GM18870 (cell line): ENCODE measurements around the gene ARHGEF28.

ENCODE experiments used
- ATAC-seq: cut with Tn5 transposase; IDR thresholded peaks from one replicate; pipeline ENCODE4 v1.9.1; 2021; ENCODE audit warnings: moderate library complexity; ENCODE audit not compliant: unreplicated experiment

Gene ARHGEF28

GRCh38 chr5:73770172-73771025 is 144.4 kb downstream of the ARHGEF28 start:
- no peak for ATAC-seq

GRCh38 chr5:73774924-73775323 is 148.9 kb downstream of the ARHGEF28 start:
- no peak for ATAC-seq

DNA sequence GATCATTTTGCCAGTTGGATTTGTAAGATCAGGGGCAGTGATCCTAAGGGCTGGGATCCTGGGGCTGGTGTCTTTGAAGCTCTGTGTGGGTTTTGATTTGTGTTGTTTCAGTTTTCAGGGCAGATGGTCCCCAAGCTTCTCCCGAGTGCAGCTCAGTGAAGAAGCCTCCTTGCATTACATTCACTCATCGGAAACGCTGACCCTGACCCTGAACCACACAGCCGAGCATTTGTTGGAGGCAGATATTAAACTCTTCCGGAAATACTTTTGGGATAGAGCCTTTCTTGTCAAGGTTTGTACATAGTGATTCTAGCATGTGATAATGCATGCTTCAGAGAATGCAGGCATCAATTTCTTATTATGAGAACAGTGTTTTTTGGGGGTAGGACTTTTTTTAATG is 150.4 kb downstream of the ARHGEF28 start:
- ATAC-seq, result no peak

- ATAC-seq, result no peak
Measured at GRCh38 chr5:73777192-73777591, 151.2 kb downstream of the ARHGEF28 start.

GRCh38 chr5:73780302-73781080 is 154.5 kb downstream of the ARHGEF28 start:
- ATAC-seq, result no peak

DNA sequence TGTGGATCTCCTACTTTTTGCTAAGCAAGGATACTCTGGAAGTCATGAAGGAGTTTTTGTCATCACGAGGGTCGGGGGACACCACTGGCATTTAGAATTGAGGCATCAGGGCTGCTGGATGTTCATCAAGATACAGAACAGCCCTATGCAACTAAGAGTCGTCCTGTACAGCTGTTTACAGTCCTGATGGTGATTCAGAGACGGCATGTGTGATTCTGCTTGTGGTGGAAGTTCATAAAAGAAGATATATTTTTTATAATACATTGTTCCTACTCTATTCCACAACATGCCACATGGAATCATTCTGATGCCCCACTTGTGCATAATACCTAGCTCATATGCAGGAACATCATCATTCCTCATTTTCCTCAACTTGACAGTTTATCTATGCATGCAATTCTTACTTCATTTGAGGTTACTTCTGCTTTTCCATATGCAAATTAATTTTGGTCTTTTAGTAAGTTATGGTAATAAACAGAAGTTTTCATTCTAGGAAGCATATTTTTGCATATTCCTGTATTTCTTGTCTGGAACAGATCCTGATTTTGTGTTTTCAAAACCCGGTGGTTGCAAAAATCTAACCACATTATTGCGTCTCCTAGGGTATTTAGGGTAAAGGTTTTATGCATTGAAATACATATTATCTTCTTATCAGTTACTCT is 155.2 kb downstream of the ARHGEF28 start:
- no peak for ATAC-seq

DNA sequence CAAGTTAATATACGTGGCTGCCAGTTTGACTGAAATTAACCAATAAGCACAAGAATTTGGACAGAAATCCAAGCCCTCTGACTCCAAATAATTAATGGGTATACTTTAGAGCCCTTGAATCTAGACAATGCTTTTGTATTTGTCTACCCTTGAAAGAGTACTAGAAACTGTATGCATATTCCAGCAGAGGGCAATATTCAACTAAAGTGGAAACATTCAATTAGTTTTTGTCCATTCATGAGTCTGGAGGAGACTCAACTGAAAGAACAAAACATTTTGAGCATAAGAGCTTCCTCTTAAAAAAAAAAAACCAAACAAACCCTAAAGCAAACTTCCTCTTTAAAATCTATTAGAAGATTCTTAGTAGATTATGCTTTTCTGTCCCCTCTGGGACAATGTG is 157.8 kb downstream of the ARHGEF28 start:
- ATAC-seq, result no peak

- ATAC-seq, result no peak
Measured at GRCh38 chr5:73786043-73786831, 160.2 kb downstream of the ARHGEF28 start.

GRCh38 chr5:73789851-73790281 is 163.9 kb downstream of the ARHGEF28 start:
- ATAC-seq, result no peak

- no peak for ATAC-seq
Measured at GRCh38 chr5:73791389-73791788, 165.4 kb downstream of the ARHGEF28 start.

DNA sequence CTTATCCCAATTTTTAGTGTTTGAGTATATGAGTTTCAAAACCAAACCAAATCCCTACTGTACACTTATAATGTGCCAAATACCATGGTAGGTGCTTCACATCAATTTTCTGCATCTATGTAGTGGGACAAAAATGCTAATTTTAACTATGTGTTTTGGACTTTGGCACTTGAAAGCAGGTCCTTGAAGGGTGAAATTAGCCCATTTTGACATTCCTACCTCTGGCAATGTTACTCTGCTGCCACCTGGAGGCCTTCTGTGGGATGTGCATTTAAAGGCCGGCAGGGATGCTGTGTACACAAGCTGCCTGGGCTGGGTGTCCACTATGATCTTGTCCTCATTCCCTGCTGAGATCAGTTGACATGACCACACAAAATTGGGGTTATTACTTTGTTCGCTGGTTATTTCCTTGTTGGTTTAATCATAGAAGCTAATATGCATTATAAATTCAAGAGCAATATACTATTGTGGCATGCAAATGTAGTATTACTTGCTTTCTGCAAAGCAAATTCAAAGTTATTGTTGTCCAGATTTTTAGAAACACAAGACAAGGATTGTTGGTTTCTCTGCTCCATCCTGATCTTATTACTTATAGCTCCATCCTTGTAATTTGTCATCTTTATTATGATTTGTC is 166.8 kb downstream of the ARHGEF28 start:
- ATAC-seq, result no peak

DNA sequence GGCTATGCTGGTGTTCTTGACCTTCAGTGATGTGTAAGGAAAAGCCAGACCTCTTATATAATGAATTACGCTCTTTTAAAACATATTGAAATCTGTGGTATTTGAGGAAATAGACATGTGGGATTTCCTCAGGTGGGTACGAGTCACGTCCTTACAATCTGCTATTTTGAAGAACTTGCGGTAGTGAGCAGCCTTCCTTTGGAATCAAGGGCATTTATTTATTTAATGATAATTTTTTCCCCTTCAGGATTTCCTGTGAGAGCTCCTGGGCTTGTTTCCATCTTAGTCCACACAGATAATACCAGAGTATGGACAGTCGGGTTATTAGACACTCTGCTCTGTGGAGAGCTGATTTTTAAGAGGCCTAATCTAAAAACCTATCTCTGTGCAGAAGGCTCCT is 167.9 kb downstream of the ARHGEF28 start:
- ATAC-seq, result no peak

- ATAC-seq, result peak; percentile 53
Measured at GRCh38 chr5:73796164-73797131, 170.5 kb downstream of the ARHGEF28 start.

- ATAC-seq, result no peak
Measured at GRCh38 chr5:73797132-73797510, 171.1 kb downstream of the ARHGEF28 start.

- ATAC-seq, result no peak
Measured at GRCh38 chr5:73799401-73799972, 173.5 kb downstream of the ARHGEF28 start.

GRCh38 chr5:73801686-73802085 is 175.7 kb downstream of the ARHGEF28 start:
- no peak for ATAC-seq

GRCh38 chr5:73805449-73805848 is 179.5 kb downstream of the ARHGEF28 start:
- ATAC-seq, result no peak

- no peak for ATAC-seq
Measured at GRCh38 chr5:73808911-73809310, 182.9 kb downstream of the ARHGEF28 start.

DNA sequence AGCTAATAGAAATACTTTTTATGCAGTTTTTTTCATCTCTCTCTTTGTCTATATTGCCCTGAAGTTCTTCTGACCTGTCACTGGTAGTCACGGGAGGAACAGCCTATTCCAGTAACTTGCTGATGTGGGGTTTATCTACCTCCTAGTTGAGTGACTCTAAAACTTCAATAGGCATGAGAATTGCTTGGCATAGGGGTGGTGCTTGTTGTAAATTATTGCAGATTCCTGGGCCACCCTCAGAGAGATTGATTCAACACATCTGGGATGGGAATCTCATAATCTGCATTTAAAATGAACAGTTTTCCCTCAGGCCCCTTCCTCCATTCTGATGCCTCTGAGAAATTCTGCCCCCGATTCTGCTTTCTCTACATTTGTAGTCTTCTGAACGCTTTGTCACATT is 184.4 kb downstream of the ARHGEF28 start:
- no peak for ATAC-seq
